ENCODE results near the gene CRHR2. TPM values are rescaled to one million over a fixed set of nuclear protein-coding genes. Genes with fewer than 3 reads are reported as not detected.

Gene CRHR2
- total and polyA plus RNA-seq, 2 of the 4 experiments (the other 2 are of a cell fraction) = not detected

GRCh38 chr7:30664184-30664885 is 17.9 kb downstream of the CRHR2 start:
- BruUV-seq (replicated peaks) = no TSS peak
- H3K27ac ChIP-seq (ENCODE audit: insufficient read depth, low read length) = no peak overlapping the region
- intact Hi-C loops (cut with micrococcal nuclease) = no loop called here

More at GRCh38 chr7:30664184-30664885, 17.9 kb downstream of the CRHR2 start:
- no peak overlapping the region for H2AK9ac ChIP-seq (replicated peaks; ENCODE audit: low read depth, low read length, poor library complexity)
- H2BK120ac ChIP-seq (ENCODE audit: low read depth, low read length) = no peak overlapping the region
- H4K8ac ChIP-seq (ENCODE audit: low read depth in 2 of 2, low read length in 2 of 2) = no peak overlapping the region
- no peaks in the 10 kb centered on the region for H3K36me3 ChIP-seq (ENCODE audit: control insufficient read depth, insufficient read depth, low read length)
- no peak overlapping the region for H4K91ac ChIP-seq (ENCODE audit: insufficient read depth, low read depth, low read length)
- 80% methylated on average over 1 of the region's 2 CpGs; no CpG with 5 or more reads in 1 of the 2 experiments for WGBS, 2 experiments (ENCODE audit: extremely low coverage in 2 of 2, insufficient read length in 1 of 2)
- H3K9me1 ChIP-seq (ENCODE audit: insufficient read depth, low read length) = no peaks in the 10 kb centered on the region; the same call in 1 of the 2 replicates
- ATAC-seq (ENCODE audit: low read depth) = no peak
- ChIA-PET POLR2A (ENCODE audit: unreplicated experiment) (no interaction called here), CTCF (no interaction called here)
- no peak overlapping the region for H4K5ac ChIP-seq (ENCODE audit: low read depth, low read length)
- H3K23ac ChIP-seq (ENCODE audit: low read depth, low read length) = no peak overlapping the region
- peaks cover 25% of the 10 kb centered on the region for H3K27me3 ChIP-seq (ENCODE audit: control insufficient read depth, insufficient read depth, low read length)
- H2BK15ac ChIP-seq (ENCODE audit: low read depth, low read length) = no peak overlapping the region
- no peak overlapping the region for H3K56ac ChIP-seq (ENCODE audit: extremely low read depth, insufficient read depth, low read length)
- no peak overlapping the region for H3K18ac ChIP-seq (ENCODE audit: low read depth, low read length)
- no peak for DNase-seq
- H3K9ac ChIP-seq (ENCODE audit: low read depth, low read length) = no peak overlapping the region
- H2AK5ac ChIP-seq (ENCODE audit: low read depth, low read length) = no peak overlapping the region
- no peak overlapping the region for H2BK20ac ChIP-seq (ENCODE audit: low read depth, low read length)
- no peak overlapping the region for H2AFZ ChIP-seq (replicated peaks; ENCODE audit: low read length, poor library complexity)
- H3K4me1 ChIP-seq (ENCODE audit: control insufficient read depth, insufficient read depth, low read length) = no peaks in the 10 kb centered on the region
- TF ChIP-seq FOS (IDR thresholded peaks at IDR 0.05; ENCODE audit: low read depth, low read length) (no peak), SMC3 (IDR thresholded peaks at IDR 0.05; ENCODE audit: low read depth, low read length) (no peak), RAD21 (IDR thresholded peaks at IDR 0.05; ENCODE audit: low read length) (no peak), RCOR1 (IDR thresholded peaks at IDR 0.05; ENCODE audit: insufficient replicate concordance, low read length) (no peak), USF2 (IDR thresholded peaks at IDR 0.05; ENCODE audit: low read depth, low read length) (no peak), NFE2L2 (IDR thresholded peaks at IDR 0.05; ENCODE audit: low read depth, low read length) (no peak), MAFK (IDR thresholded peaks at IDR 0.05; ENCODE audit: low read depth, low read length) (no peak), CEBPB (IDR thresholded peaks at IDR 0.05; ENCODE audit: low read depth, low read length) (no peak), RFX5 (IDR thresholded peaks at IDR 0.05; ENCODE audit: low read depth, low read length) (no peak), BHLHE40 (IDR thresholded peaks at IDR 0.05; ENCODE audit: low read depth, low read length) (no peak), MXI1 (IDR thresholded peaks at IDR 0.05; ENCODE audit: borderline replicate concordance, low read depth, low read length) (no peak), POLR2A (IDR thresholded peaks at IDR 0.05; ENCODE audit: low read depth, low read length) (no peak), MAZ (IDR thresholded peaks at IDR 0.05; ENCODE audit: borderline replicate concordance, low read depth, low read length) (no peak), CHD1 (IDR thresholded peaks at IDR 0.05; ENCODE audit: low read depth, low read length) (no peak)
- TF ChIP-seq, protein P1, sequence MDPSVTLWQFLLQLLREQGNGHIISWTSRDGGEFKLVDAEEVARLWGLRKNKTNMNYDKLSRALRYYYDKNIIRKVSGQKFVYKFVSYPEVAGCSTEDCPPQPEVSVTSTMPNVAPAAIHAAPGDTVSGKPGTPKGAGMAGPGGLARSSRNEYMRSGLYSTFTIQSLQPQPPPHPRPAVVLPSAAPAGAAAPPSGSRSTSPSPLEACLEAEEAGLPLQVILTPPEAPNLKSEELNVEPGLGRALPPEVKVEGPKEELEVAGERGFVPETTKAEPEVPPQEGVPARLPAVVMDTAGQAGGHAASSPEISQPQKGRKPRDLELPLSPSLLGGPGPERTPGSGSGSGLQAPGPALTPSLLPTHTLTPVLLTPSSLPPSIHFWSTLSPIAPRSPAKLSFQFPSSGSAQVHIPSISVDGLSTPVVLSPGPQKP (IDR thresholded peaks at IDR 0.05; ENCODE audit: borderline replicate concordance, low read depth, low read length) = no peak
- H3K14ac ChIP-seq (replicated peaks; ENCODE audit: low read depth, low read length) = no peak overlapping the region
- dilution Hi-C loops (cut with HindIII; ENCODE audit: low sequenced_read_pairs, unreplicated experiment) = no loop called here
- H2BK5ac ChIP-seq (ENCODE audit: low read depth, low read length, poor library complexity, severe bottlenecking) = no peak overlapping the region
- H3K4me2 ChIP-seq (ENCODE audit: low read depth, low read length) = no peak overlapping the region
- no peak overlapping the region for H3K4ac ChIP-seq (ENCODE audit: low read depth, low read length)
- H4K20me1 ChIP-seq (ENCODE audit: insufficient read depth, low read length) = no peaks in the 10 kb centered on the region
- no peaks in the 10 kb centered on the region for H3K9me3 ChIP-seq (ENCODE audit: control insufficient read depth, insufficient read depth, low read length)
- H3K4me3 ChIP-seq (ENCODE audit: insufficient read depth, low read depth, low read length) = no peak overlapping the region
- in situ Hi-C loops (cut with MboI; ENCODE audit: low sequenced_read_pairs) = no loop called here
- no peaks in the 10 kb centered on the region for H3K79me1 ChIP-seq (ENCODE audit: low read depth in 1 of 2, low read length in 2 of 2)
